NOMO-1 treated with dmso at 0.1 percent for 144 hours (cell line): ENCODE results near the gene RWDD2A.
A peak's percentile ranks its signal among the peaks of the same experiment; 100 is the strongest.

Experiments
- DNase-seq: peaks from one replicate; lab custom pipeline; 2025; ENCODE audit not compliant: unreplicated experiment; lab: John Stamatoyannopoulos, UW

The RWDD2A gene

DNA sequence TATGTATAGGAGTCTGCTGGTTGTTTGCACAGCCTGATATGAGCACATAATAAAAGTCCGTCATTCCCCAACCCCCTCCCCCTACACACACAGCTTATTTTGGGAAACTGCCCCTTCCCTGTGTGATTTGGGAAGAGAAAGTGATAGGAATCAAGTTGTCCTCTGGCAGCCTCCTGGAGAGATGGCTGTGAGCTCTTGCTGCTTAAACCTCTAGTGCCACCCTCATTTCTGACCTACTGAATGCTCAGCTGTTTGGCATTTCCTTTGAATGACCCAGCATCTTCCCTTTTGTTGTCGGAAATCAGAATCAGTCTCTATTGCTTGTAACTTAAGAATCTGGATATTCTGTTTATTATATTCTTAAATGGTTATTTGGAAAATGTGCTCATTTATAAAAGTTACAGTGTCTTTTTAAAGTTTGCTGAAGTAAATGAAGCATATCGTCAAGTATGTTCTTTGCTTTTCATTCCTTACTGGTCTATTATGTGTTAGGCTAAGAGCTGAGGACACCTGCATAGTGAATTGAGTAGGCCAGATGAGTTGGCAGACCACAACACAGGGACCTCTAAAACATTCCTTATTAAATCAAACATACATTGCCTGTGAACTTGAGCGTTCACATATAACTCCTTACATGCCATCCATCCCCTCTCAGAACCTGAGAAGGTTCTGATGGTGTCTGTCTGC is 5.5 kb downstream of the RWDD2A start:
- no peak for DNase-seq

- no peak for DNase-seq
Measured at GRCh38 chr6:83199173-83199862, 6.2 kb downstream of the RWDD2A start.

DNA sequence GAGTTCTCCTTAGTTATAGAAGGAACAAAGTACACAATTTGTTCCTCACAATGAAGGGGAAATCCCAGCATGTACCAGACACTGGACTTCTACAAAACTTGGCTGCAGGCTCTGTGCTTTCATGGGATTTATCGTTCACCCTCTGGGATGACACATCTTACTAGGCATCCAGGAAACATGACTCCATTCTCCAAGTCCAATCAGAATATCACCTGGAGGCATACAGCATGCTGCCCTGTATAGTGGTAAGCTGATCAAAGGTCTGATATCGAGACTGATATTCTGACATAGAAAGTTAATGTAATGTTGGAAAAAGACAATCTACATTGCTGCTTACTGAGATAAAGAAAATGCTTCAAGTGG is 6.7 kb downstream of the RWDD2A start:
- no peak for DNase-seq

- no peak for DNase-seq
Measured at GRCh38 chr6:83202031-83202430, 8.9 kb downstream of the RWDD2A start.

DNA sequence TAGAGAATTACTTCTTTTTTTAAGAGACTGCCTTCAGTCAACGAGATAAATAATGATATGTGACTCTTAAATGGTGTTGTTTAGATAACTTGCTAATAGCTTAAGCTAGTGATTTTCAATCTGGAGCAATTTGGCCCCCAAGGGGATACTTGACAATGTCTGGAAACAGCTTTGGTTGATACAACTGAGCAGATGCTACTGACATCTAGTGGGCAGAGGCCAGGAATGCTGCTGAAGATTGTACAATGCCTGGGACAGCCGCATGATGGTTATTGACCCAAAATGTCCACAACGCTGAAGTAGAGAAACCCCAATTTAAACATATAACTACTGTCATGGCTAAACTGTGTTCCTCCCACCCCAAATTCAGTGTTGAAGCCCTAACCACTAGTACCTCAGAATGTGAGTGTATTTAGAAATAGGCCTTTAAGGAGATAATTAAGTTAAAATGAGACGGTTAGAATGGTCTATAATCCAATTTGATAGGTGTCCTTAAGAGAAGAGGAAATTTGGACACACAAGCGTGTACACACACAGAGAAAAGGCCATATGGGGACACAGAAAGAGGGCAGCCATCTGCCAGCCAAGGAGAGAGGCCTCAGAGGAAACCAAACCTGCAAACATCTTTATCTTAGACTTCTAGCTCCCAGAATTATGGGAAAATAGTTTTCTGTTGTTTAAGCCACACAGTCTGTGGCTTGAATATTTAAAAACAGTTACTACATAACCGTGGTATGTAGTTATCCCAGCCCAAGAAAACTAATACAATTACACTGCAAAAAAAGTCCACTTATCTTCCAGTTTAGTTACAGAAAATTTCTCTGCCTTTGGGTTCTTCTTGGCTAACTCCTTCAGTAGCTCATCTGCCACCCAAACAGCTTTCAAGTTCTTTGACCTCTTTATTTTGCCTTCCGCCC is 22.2 kb downstream of the RWDD2A start:
- peak; percentile 14 for DNase-seq

DNA sequence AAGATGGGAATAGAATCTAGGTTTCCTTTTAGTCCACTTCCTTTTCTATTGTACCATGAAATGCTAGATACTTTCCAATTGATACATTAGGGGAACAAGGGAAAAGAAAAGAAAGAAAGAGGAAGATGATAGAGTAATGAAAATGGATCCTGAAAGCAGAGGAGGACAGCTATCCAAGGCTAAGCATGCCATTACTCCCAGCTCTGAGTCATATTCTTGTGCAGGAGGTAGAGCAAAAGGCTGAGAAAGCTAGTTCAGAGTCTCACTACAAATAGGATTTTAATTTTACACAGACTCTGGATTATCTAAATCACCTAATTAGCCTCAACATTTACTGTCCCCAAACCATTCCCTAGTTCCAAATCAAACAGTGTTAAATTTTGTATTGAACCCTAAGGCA is 23.6 kb downstream of the RWDD2A start:
- DNase-seq = no peak

- DNase-seq = no peak
Measured at GRCh38 chr6:83218646-83219045, 25.5 kb downstream of the RWDD2A start.

GRCh38 chr6:83220121-83220520 is 27.0 kb downstream of the RWDD2A start:
- DNase-seq = no peak

- DNase-seq = no peak
Measured at GRCh38 chr6:83221276-83221675, 28.1 kb downstream of the RWDD2A start.

- no peak for DNase-seq
Measured at GRCh38 chr6:83221889-83222479, 28.8 kb downstream of the RWDD2A start.

GRCh38 chr6:83226517-83226916 is 33.4 kb downstream of the RWDD2A start:
- DNase-seq = no peak

- no peak for DNase-seq
Measured at GRCh38 chr6:83231146-83231545, 38.0 kb downstream of the RWDD2A start.

- DNase-seq = no peak
Measured at GRCh38 chr6:83247471-83247870, 54.3 kb downstream of the RWDD2A start.
